Endodermal cell (in vitro differentiated cells): ENCODE data around the gene HRH2. TPM values are rescaled to one million over a fixed set of nuclear protein-coding genes. Genes with fewer than 3 reads are reported as not detected.
A peak's percentile ranks its signal among the peaks of the same experiment; 100 is the strongest.

Experiments
- DNase-seq: peaks from one replicate; pipeline ENCODE4 v3.0.0-alpha.2; 2017
- H3K27ac ChIP-seq: 2 replicates; pipeline ENCODE4 v1.5.1; 2013; ENCODE audit warnings: mild to moderate bottlenecking, low read depth, low read length, moderate library complexity
- H3K27me3 ChIP-seq: 2 replicates; pipeline ENCODE4 v1.6.1; 2013; ENCODE audit warnings: mild to moderate bottlenecking, low read length, moderate library complexity; ENCODE audit not compliant: insufficient read depth, control insufficient read depth, poor library complexity, severe bottlenecking
- H3K36me3 ChIP-seq: 2 replicates; pipeline ENCODE4 v1.7.0; 2013; ENCODE audit warnings: mild to moderate bottlenecking, low read length, moderate library complexity; ENCODE audit not compliant: control insufficient read depth, insufficient read depth
- H3K4me1 ChIP-seq: one replicate; pipeline ENCODE4 v1.7.0; 2013; ENCODE audit warnings: low read length; ENCODE audit not compliant: control insufficient read depth, insufficient read depth
- H3K4me3 ChIP-seq: 2 replicates; pipeline ENCODE4 v1.5.1; 2013; ENCODE audit warnings: mild to moderate bottlenecking, low read length, moderate library complexity
- H3K9ac ChIP-seq: 2 replicates; pipeline ENCODE4 v1.6.1; 2013; ENCODE audit warnings: mild to moderate bottlenecking, low read length, moderate library complexity; ENCODE audit not compliant: poor library complexity, severe bottlenecking; ENCODE audit errors: extremely low read depth
- H3K9me3 ChIP-seq: 2 replicates; pipeline ENCODE4 v1.6.1; 2013; ENCODE audit warnings: mild to moderate bottlenecking, low read length, moderate library complexity; ENCODE audit not compliant: control insufficient read depth
- H3K27ac Mint-ChIP-seq: 2 replicates; pipeline ENCODE4 v1.8.0; 2020; ENCODE audit warnings: mixed read lengths
- H3K27me3 Mint-ChIP-seq: 2 replicates; pipeline ENCODE4 v1.8.0; 2021; ENCODE audit warnings: mild to moderate bottlenecking, mixed read lengths; ENCODE audit not compliant: insufficient read depth
- H3K36me3 Mint-ChIP-seq: 2 replicates; pipeline ENCODE4 v1.8.0; 2020; ENCODE audit warnings: low read depth, mixed read lengths
- H3K4me1 Mint-ChIP-seq: 2 replicates; pipeline ENCODE4 v1.8.0; 2020; ENCODE audit warnings: mixed read lengths
- H3K4me3 Mint-ChIP-seq: 2 replicates; pipeline ENCODE4 v1.8.0; 2020; ENCODE audit warnings: mild to moderate bottlenecking, moderate library complexity, mixed read lengths
- H3K9me3 Mint-ChIP-seq: 2 replicates; pipeline ENCODE4 v1.8.0; 2020; ENCODE audit warnings: mild to moderate bottlenecking, mixed read lengths
- WGBS, 2 experiments: methylation state at CpG; one replicate each; pipeline versions ENCODE4 v1.1.5 to v1.1.7; 2013; ENCODE audit warnings: missing lambda C conversion rate in 2 of 2, mixed read lengths in 1 of 2; ENCODE audit not compliant: insufficient coverage in 1 of 2, insufficient read length in 1 of 2; 5-methylcytosine and 5-hydroxymethylcytosine counted together
- total RNA-seq, 2 donors: library from RNA; stranded (reverse); fragmentation: NEBNext Ultra II Directional in 1 of 2; extraction: Animal tissue kit (Norgen Biotek cat#: 25700) in 1 of 2; gene quantifications; 2 replicates in 1 of 2; 3 replicates in 1 of 2; pipeline ENCODE4 v1.2.1, GENCODE V29; 2021
- TF ChIP-seq, protein P1 (sequence below): fragments of 200-600 bp; sonication (generic); conservative IDR thresholded peaks from 2 replicates; pipeline ENCODE4 v1.5.0; 2021; ENCODE audit warnings: antibody characterized with exemption, mild to moderate bottlenecking

Gene HRH2
- total RNA-seq, 2 donors from 2014 or later, result 2.1 to 3.3 TPM

DNA sequence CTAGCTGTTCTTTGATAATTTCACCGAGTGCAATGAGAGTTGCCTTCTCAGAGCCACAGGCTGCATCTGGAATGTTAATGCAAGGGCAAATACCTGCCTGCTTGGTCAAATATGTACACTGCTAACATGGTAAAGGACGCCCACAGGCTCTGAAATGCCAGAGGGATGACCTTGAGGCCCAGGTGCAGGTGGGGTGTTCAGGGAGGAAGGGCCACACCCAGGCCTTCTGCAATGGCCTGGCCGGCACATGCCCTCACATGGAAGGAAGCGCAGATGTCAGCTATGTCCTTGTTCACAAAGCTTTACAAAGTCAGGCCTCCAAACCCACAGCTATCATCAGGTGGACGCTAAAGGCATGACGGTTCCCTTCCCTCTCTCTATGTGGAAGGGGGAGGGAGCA, 48.6 kb downstream of the HRH2 start:
- TF ChIP-seq, protein P1, sequence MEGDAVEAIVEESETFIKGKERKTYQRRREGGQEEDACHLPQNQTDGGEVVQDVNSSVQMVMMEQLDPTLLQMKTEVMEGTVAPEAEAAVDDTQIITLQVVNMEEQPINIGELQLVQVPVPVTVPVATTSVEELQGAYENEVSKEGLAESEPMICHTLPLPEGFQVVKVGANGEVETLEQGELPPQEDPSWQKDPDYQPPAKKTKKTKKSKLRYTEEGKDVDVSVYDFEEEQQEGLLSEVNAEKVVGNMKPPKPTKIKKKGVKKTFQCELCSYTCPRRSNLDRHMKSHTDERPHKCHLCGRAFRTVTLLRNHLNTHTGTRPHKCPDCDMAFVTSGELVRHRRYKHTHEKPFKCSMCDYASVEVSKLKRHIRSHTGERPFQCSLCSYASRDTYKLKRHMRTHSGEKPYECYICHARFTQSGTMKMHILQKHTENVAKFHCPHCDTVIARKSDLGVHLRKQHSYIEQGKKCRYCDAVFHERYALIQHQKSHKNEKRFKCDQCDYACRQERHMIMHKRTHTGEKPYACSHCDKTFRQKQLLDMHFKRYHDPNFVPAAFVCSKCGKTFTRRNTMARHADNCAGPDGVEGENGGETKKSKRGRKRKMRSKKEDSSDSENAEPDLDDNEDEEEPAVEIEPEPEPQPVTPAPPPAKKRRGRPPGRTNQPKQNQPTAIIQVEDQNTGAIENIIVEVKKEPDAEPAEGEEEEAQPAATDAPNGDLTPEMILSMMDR, result no peak
- H3K9me3 ChIP-seq, result peaks cover 7% of the 10 kb centered on the region
- Mint-ChIP-seq H3K9me3 (peaks cover 40% of the 10 kb centered on the region), H3K27me3 (peaks cover 4% of the 10 kb centered on the region), H3K4me3 (no peak overlapping the region), H3K27ac (no peak overlapping the region), H3K4me1 (no peaks in the 10 kb centered on the region), H3K36me3 (peaks cover 12% of the 10 kb centered on the region)
- DNase-seq, result peak; percentile 28
- no peak overlapping the region for H3K4me3 ChIP-seq
- no peaks in the 10 kb centered on the region for H3K27me3 ChIP-seq
- H3K27ac ChIP-seq, result no peak overlapping the region
- no peaks in the 10 kb centered on the region for H3K4me1 ChIP-seq
- no peak overlapping the region for H3K9ac ChIP-seq
- no peaks in the 10 kb centered on the region for H3K36me3 ChIP-seq
- 76 to 82% methylated on average over 5 to 6 of the region's 6 CpGs for WGBS, 2 experiments

DNA sequence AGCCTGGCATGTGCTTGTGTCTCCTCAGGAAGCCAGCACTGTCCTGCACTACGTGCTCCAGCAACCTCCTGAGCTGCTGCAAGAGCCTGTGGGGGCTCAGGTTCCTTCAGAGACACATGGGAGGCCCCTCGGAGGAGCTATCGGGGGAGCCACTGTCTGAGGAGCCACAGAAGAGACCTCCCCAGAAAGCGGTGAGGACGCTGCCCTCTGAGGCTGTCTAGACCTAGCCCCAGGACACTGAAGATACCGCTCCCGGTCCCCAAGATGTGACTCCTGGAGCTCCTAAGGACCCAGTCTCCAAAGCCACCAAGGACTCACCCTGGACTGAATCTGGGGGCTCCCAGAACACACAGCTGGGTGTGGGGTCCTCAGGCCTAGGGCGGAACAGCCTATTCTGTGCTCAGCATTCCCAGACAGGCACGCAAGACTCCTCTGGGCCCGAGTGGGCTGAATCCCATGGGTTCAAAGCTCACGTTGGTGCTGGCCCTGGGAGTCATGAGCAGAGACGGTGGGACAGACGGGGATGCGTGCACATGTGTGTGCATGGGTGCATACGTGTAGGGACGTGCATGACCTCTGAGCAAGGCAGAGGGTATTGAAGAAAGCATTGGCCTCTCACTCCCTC, 50.0 kb downstream of the HRH2 start:
- no peak overlapping the region for H3K27ac Mint-ChIP-seq
- Histone ChIP-seq H3K9ac (no peak overlapping the region), H3K36me3 (no peaks in the 10 kb centered on the region), H3K27me3 (no peaks in the 10 kb centered on the region), H3K9me3 (peaks cover 7% of the 10 kb centered on the region), H3K27ac (no peak overlapping the region), H3K4me1 (no peaks in the 10 kb centered on the region), H3K4me3 (no peak overlapping the region)
- no peaks in the 10 kb centered on the region for H3K4me1 Mint-ChIP-seq
- H3K9me3 Mint-ChIP-seq, result peaks cover 35% of the 10 kb centered on the region
- H3K27me3 Mint-ChIP-seq, result peaks cover 4% of the 10 kb centered on the region
- H3K4me3 Mint-ChIP-seq, result no peak overlapping the region
- TF ChIP-seq, protein P1, result no peak
- DNase-seq, result peak; percentile 28
- 91 to 94% methylated on average over 12 to 16 of the region's 16 CpGs for WGBS, 2 experiments
- H3K36me3 Mint-ChIP-seq, result peaks cover 9% of the 10 kb centered on the region

DNA sequence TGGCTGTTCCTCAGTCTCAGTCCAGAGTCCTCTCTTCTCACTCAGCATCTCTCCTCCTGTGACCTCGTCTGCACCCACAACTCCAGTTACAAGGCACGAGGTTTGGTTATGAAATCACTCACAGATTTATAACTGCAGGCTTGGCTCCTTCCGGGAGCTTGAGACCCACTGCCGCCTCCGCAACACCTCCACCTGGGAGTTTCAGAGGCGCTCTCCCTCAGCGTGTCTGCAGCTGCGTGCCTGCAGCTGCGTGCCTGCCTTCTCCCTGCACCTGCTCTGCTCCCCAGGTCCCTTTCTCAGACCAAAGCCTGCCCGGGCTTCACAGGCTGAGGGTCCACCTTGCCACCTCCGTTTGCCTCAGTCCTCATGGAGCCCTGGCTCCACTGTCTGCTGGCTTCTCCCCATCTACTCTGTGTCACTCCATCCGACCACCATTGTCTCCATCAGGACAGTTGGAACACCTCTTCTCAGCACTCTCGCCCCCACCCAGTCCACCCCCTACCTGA, 51.5 kb downstream of the HRH2 start:
- Mint-ChIP-seq H3K27ac (no peak overlapping the region), H3K4me3 (no peak overlapping the region), H3K36me3 (peaks cover 8% of the 10 kb centered on the region), H3K9me3 (peaks cover 35% of the 10 kb centered on the region), H3K4me1 (no peaks in the 10 kb centered on the region), H3K27me3 (peaks cover 6% of the 10 kb centered on the region)
- no peaks in the 10 kb centered on the region for H3K4me1 ChIP-seq
- H3K36me3 ChIP-seq, result no peaks in the 10 kb centered on the region
- TF ChIP-seq, protein P1, result no peak
- H3K4me3 ChIP-seq, result no peak overlapping the region
- H3K9ac ChIP-seq, result no peak overlapping the region
- peak; percentile 15 for DNase-seq
- H3K27ac ChIP-seq, result no peak overlapping the region
- H3K27me3 ChIP-seq, result no peaks in the 10 kb centered on the region
- 89 to 90% methylated on average over 5 to 13 of the region's 13 CpGs for WGBS, 2 experiments
- H3K9me3 ChIP-seq, result peaks cover 17% of the 10 kb centered on the region
